ENCODE measurements around the gene ANKRD40.
"Not testable (repeated sequence)": the region's sequence is repeated elsewhere in the genome, so short reads cannot be mapped to it uniquely, and the experiment has no call there.

The ANKRD40 gene, protein sequence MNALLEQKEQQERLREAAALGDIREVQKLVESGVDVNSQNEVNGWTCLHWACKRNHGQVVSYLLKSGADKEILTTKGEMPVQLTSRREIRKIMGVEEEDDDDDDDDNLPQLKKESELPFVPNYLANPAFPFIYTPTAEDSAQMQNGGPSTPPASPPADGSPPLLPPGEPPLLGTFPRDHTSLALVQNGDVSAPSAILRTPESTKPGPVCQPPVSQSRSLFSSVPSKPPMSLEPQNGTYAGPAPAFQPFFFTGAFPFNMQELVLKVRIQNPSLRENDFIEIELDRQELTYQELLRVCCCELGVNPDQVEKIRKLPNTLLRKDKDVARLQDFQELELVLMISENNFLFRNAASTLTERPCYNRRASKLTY

DNA sequence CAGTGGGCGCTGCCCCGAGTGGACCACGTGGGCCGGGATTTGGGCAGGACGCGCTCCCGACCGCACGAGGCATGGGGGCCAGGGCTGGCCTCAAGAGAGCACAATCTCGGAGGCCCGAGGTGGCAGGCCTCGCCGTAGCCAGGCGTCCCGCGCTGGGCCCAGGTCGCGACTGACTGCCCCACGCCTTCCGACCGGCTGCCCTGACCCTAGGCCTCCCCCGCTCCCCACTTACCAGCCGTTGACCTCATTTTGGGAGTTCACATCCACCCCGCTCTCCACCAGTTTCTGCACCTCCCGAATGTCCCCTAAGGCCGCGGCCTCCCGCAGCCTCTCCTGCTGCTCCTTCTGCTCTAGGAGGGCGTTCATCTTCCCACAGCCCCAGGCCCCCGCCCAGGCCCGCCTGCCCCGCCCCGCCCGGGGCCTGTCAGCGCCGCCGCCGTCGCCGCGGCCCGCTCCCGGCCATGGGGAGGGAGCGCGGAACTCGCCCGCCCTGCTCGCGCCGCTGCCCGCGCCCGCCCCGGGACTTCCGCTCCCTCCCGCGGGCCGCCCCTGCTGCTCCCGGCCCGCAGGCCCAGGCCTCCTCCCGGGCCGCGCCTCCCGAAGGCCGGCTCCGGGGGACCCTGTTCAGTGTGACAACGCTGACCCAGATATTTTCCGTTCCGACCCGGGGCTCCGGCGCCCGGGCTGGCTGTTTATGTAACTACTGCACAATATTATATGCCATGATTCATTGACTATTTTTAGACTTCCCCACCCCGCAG lies at the start of gene ANKRD40:
TSS of gene ANKRD40 (minus strand) at position 626 of the 761 bp plus-strand sequence. CDS start at position 366, 260 bp downstream.
- DNase-seq = peak; percentile 58

DNA sequence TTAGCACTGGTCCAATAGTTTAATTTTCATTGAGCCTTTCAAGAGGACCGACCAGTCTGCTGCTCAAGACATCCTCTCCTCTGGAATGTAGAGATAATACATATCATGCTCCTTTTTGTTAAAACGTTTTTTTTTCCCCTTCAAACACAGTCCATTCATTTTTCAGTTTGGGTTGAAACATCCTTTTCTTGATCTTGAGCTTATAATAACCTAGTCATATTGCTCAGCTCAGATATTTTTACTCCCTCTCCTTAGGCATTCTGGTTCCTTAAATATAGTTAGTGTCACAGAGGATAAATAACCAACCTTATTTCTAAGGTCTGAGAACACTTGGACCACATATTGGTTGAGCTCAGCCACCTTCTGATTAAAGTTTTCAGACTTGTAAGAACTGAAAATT lies 46.8 kb upstream of the ANKRD40 start:
- no peak for DNase-seq

DNA sequence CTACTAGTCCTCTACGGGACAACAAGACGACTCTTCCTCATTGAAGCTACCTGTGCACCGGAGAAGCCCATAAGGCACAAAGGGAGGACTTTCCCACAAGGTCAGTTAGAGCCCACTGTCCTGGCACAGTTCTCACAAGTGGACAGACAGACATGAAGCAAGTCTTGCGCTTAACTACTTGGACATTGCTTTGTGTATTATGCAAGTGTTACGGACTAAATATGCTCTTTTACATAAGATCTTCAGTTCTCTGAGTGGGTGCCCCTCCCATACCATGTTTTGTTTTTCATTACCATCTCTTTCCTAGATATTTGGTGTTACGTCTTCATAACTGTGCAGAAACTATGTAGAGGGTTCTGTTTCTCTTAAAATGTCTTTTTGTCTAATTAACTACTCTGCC lies 41.5 kb upstream of the ANKRD40 start:
- DNase-seq = no peak

DNA sequence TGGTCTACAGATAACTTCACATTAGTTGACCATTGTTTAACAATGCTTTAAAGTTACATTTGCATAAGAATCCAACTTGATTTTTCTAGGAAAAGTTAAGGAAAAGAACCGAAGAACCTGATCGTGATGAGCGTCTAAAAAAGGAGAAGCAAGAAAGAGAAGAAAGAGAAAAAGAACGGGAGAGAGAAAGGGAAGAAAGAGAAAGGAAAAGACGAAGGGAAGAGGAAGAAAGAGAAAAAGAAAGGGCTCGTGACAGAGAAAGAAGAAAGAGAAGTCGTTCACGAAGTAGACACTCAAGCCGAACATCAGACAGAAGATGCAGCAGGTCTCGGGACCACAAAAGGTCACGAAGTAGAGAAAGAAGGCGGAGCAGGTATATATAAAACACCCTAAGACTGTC lies 37.9 kb upstream of the ANKRD40 start:
- no peak for DNase-seq

DNA sequence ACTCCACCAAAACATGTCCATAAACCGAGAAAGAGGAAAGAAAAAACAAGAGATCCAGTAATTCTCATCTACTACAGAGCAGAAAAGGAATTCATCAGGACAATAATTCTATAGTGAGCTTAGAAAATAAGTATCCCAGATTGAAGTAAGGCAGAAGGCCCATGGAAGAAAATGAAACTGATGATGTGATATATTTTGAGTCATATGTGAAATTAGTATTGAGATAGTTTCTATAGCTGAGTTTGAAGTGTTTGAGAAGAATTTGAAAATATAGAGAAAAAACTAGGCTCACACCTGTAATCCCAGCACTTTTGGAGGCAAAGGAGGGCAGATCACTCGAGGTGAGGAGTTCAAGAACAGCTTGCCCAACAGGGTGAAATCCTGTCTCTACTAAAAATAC lies 31.4 kb upstream of the ANKRD40 start:
- no peak for DNase-seq

DNA sequence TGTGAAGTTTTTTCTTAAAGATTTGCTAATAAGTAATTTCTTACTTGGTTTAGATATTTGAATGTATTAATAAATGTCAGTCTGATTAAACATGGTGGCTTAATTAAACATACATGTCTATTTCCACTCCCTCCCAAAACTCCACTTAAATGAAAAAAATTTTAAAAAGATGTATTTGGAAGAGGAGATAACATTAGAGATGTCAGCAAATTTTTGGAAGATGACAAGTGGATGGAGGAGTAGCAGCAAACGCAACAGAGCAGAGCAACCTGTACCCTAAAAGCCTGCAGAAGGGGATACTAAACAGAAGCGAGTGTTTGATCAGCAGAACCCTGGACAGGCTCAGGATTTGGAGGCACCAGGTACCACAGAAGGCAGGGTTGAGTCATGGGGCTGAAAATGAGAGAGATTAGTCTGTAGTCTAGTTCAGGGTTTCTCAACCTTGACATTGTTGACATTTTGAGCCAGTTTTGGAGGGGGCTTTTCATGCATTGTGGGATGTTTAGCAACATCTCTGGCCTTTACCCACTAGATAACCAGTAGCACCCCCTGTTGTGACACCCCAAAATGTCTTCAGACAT lies 29.5 kb upstream of the ANKRD40 start:
- DNase-seq = no peak

DNA sequence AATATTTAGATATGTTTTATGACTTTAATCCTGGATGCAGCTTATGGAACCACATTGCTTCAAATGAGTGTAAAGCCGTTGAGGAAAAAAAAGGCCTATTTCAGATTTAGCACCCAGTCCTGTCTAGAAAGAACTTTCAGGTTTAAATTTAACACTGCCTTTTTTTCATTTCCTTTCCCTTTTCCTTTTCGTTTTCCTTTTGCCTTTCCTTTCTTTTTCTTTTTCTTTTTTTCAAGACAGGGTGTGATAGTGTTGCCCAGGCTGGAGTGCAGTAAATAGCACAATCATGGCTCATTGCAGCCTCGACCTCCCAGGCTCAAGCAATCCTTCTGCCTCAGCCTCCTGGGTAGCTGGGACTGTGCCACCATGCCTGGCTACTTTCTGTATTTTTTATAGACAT lies 27.6 kb upstream of the ANKRD40 start:
- DNase-seq = no peak

DNA sequence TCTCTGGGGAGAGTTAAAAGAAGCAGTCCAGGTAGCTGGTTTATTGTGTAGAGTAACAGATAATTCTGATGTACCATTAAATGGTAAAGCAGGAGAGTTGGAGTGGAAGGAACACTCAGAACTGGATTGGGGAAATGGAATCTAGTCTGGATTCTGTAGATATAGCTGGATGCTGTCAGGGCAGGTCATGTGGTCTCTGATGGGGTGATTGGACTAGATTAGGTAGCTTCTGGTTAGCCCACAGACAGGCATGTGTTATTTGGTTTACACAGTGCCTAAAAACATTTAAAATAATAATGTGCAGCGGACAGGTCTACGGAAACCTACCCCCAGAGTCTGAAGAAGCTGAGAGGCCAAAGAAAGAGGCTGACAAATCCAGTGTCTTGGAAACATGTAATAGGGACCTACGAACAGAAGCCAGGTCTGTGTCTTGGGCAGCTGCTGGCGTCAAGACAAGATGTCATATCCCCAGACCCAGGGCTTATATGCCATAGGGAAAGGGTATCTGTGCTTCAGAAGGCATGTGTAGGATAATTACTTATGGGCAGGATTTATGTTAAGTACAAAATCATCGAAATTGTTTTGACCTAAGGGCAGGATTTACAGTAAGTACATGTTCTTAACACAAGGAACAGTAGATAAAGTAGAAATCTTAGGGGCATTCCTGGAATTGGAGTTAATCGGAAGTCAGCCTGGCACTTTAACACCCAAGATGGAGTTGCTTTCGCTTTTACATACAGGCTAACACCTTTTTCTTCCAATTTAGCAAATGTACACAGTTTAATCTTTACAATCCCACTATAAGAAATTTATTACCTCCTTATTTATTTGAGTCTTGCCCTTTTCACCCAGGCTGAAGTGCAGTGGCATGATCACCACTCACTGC lies 24.1 kb upstream of the ANKRD40 start:
- no peak for DNase-seq

DNA sequence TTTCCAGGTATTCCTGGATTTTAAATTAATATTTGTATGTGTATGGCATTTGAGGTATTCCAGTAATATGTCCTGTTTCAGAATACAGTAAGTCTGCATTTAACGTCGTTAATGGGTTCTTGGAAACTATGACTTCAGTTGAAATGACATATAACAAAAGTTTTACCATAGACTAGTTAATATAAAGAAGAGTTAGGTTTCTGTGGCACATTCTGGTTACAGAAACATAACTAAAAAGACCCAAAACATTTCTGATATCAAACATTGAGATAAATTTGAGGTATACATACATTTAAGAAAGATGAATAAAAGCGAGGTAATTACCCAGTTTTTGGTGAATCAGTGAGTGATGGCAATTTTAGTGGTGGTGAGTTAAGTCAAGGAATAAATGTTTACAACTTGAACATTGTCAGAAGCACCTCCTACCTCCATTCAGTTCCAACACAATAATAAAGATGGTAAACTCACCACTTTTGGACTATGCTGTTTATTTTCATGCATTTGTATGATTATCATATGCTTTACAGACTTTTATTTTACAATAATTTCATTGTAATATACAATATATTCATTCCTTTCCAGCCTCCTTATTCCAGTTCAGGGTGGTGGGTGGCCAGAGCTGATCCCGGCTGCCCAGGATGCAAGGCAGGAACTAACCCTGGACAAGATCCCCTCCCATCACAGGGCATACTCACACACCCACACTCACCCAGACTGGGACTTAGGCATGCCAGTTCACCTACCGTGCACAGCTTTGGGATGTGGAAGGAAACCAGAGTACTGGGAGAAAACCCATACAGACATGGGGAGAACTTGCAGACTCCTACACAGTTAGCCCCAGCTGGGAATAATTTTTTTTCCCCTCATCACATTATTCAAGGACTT lies 21.4 kb upstream of the ANKRD40 start:
- no peak for DNase-seq

DNA sequence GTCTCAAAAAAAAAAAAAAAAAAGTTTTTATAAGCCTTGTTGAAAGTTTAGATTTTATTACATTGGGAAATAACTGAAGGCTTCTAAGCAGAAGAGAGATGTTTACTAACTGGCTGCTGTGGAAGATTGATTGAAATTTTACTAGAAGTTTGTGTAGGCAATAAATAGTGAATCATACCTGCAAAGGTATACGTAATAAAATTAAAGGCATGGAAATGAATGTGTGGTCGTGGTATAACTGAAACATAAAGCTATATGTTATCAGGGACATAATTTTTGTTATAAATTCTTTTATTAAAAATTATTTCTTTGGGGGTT lies 20.4 kb upstream of the ANKRD40 start:
- DNase-seq = no peak

DNA sequence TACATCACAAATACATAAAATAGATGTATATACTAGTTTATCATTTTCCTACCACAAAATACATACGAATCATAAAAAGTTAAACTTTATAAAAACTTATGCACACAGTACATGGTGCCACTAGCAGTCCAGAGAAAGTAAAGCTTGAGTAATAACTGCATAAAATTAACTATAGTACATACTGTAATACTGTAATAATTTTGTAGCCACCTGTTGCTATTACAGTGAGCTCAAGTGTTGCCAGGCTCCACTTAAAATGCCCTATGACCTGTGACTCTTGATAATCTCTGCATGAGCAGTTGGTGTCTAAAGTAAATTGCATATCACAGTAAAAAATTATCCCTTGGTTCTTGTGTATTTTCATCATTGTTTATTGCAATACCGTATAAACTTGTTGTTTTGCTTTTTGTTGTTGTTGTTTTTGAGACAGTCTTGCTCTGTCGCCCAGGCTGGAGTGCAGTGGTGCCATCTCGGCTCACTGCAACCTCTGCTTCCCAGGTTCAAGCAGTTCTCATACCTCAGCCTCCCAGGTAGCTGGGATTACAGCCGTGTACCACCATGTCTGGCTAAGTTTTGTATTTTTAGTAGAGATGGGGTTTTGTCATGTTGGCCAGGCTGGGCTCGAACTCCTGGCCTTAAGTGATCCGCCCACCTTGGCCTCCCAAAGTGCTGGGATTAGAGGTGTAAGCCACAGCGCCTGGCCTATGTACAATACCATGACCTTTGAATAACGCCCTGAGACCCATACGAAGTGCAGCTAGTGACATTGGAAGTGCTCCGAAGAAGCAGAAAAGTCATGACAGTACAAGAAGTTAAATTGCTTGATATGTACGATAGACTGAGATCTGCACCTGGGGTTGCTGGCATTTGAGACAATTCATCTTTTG lies 18.3 kb upstream of the ANKRD40 start:
- no peak for DNase-seq

DNA sequence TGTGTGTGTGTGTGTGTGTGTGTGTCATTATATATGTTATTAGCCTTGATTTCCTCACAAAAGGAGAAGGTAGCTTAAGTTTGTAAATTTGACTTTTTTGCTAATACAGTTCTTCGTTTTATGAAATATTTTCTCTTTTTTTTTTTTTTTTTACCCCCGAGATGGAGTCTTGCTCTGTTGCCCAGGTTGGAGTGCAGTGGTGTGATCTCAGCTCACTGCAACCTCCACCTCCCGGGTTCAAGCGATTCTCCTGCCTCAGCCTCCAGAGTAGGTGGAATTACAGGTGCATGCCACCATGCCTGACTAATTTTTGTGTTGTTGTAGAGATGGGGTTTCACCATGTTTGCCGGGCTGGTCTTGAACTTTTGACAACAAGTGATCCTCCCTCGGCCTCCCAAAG lies 16.9 kb upstream of the ANKRD40 start:
- not testable (repeated sequence) for DNase-seq

DNA sequence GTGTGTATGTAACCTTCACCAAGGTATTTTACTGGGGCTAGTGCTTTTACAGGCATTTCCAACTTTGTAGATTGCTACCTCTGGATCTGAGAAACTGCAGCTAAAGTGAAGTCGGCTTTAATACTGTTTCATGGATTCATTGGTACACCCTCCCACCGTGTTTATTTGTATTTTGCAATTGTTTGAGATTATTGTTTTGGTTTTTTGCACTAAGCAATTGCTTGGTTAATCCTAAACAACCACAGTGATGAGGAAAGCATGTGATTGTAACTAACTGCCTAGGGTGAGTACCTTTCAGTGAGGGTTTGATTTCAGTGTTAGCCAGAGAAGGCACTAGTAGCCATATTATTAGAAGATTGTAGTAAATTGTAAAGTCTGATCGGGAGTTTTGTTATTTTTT lies 15.0 kb upstream of the ANKRD40 start:
- DNase-seq = no peak

DNA sequence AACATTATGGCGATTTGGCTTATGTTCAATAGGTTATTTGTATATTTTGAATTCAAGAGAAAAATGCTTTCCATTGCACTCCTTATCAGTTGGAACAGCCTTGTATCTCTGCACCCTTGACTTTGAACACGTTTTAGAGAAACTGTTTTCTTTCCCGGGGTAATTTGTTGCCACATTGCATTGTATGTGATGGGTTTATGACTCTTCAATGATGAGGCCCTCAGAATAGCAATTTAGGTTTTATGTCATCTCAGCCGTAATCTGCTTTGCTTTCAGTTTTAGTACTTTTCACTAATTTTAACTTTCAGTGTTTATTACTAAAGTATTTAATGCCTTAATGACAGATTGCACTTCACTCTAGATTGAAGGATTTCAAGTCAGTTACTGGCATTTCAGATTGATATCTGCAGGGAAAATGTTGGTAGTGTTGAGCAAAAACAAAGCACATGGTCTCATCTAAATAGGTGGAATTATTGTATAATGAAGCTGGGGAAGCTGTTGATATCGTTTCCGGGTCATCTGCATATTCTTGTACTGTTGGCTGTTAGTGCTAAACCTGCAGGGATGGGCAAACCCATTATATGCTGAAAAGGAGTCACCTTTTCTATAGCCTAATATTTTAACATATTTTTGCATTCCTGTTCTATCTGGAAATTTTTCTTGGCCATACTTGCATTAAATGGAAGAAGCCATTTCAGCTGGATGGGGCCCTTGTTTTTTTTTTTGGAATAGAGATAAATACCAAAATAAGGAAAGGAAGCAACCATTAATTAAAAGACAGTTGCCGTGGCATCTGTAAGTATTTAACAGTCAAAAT lies 13.7 kb upstream of the ANKRD40 start:
- no peak for DNase-seq

DNA sequence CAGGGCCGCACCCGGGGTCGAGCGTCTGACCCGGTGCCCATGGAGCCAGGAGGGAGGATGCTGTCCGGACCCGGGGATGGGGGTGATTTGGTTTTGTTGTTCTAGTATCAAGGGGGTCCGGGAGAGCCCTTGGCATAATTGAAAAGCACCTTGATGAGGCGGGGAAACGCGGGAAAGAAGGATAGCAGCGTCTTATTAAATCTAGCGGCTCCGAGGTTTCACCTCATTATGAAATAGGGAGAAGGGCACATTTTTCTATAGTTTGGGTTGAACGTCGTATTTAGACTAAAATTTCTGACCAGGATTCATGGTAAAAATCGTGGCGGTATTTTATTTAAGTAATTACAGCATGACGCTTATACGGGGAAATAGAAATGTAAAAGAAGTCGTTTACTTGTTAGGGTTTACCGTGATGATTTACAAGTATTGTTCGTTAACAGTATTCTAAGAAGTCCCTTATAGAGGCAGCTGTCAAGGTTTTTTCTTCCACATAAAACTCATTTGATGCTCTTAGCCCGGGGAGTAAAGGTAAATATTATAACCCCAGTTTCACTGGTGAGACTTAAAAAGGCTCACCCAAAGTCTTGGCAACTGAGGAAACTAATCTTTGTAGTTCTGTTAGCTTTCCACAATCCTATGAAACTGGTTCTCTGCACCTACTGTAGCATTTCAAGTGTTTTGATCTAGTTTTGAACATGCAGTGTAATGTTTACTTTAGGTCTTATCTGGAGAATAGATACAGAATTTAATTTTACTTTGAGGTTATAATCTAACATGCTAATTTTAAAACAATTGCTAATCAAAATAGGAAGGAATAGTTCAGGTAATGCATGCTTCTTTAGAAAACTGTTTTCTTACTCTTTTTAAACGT lies 12.4 kb upstream of the ANKRD40 start:
- no peak for DNase-seq

DNA sequence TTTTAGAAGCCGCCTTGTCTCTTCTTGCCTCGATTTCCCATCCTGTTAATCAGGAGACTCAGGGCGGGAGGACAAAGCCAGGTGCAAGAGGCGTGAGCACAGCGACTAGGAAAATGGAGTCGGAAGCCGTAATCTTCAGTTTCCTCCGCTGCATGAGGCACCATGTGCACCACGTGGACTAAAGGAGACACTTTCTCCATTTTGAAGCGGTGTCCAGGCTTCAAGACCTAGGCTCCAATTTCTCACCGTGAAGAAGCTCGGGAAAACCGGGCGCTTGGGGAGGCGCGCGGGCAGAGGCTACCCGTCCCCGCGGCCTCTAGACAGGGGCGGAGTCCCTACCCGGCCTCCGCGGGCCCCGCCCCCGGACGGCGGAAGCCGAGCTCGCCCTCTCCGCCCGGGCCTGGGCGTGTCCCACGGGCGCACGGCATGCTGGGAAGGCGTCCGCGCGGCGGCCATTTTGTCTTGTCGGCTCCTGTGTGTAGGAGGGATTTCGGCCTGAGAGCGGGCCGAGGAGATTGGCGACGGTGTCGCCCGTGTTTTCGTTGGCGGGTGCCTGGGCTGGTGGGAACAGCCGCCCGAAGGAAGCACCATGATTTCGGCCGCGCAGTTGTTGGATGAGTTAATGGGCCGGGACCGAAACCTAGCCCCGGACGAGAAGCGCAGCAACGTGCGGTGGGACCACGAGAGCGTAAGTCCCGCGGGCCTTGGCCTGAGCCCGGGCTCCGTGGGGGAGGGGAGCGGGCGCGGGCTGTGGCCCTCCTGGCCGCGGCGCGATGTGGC lies 11.6 kb upstream of the ANKRD40 start, which contains the start of gene LUC7L3:
TSS of gene LUC7L3 (plus strand) at position 460 of the 780 bp plus-strand sequence. CDS start at position 590, 130 bp downstream.
- DNase-seq = peak; percentile 63

DNA sequence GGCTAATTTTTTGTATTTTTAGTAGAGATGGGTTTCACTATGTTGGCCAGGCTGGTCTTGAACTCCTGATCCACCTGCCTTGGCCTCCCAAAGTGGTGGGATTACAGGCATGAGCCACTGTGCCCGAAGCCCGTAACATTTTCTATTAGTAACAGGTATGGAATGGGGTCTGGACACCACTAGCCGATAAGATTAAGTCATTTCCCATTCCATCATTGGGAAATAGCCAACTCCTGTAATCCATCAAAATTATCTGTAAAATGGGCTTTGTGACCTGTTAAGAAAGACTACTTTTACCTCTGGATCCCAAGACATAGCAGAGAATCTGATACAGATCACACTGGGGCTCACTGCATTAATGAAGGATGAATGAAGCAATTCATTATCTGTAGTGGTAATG lies 7.8 kb upstream of the ANKRD40 start:
- DNase-seq = no peak

DNA sequence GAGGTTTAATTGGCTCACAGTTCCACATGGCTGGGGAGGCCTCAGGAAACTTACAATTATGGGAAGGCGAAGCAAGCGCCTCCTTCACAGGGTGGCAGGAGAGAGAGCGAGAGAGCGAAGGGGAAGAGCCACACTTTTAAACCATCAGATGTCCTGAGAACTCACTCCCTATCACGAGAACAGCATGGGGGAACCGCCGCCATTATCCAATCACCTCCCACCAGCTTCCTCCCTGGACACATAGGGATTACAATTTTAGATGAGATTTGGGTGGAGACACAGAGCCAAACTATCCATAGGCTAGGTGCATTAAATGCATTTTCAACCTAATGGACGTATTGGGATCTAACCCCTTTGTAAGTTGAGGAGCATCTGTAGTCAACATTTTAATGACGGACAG lies 4.9 kb upstream of the ANKRD40 start:
- DNase-seq = no peak

All from NCI-H187 treated with DMSO at 0.1 percent for 48 hours (cell line).